HepG2 (cell line): ENCODE data around the gene KCTD16.

ENCODE experiments used
- POLR2A ChIP-seq, 2 experiments: IDR thresholded peaks; 2 replicates each; pipeline ENCODE4 v1.6.1; 2011; ENCODE audit warnings: low read depth in 2 of 2, low read length in 2 of 2, mild to moderate bottlenecking in 1 of 2, moderate library complexity in 1 of 2; ENCODE audit not compliant: insufficient read depth in 1 of 2
- TF ChIP-seq, protein P1 (sequence below): sonication (generic); formaldehyde crosslinking; IDR thresholded peaks from 2 replicates; pipeline ENCODE4 v1.5.0; 2020; ENCODE audit warnings: mild to moderate bottlenecking, missing genetic modification reagents, moderate library complexity

DNA sequence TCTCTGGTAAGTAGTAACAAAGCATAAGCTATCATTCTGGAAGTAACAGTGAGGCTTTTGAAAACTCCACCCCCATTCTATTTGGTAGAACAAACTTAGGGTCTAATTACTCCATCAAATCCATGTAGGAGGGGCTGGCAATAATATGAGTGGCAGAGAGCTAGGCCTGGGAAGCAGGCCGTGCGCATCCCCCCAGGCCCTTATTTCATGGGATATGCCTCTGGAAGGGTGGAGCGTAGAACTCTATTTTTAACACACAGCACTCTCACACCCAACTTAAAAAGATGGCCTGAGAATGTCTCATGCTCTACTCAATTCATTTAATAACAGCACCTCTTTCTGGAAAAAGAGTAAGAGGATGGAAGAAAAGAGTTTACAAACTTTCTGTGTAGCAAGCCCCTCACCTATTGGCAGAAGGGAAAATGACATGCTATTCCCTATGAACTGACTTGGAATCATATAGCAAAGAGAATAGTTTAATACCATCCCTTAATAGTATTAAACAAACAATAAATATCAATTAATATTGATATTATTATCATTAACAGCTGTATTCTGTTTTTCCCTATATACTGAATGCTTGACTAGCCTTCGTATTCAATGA, 233.2 kb downstream of the KCTD16 start:
- TF ChIP-seq, protein P1, sequence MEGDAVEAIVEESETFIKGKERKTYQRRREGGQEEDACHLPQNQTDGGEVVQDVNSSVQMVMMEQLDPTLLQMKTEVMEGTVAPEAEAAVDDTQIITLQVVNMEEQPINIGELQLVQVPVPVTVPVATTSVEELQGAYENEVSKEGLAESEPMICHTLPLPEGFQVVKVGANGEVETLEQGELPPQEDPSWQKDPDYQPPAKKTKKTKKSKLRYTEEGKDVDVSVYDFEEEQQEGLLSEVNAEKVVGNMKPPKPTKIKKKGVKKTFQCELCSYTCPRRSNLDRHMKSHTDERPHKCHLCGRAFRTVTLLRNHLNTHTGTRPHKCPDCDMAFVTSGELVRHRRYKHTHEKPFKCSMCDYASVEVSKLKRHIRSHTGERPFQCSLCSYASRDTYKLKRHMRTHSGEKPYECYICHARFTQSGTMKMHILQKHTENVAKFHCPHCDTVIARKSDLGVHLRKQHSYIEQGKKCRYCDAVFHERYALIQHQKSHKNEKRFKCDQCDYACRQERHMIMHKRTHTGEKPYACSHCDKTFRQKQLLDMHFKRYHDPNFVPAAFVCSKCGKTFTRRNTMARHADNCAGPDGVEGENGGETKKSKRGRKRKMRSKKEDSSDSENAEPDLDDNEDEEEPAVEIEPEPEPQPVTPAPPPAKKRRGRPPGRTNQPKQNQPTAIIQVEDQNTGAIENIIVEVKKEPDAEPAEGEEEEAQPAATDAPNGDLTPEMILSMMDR (CRISPR knock-in tag), result no peak
- TF ChIP-seq POLR2A (IDR thresholded peaks at IDR 0.05; ENCODE audit: insufficient read depth in 1 of 2, low read depth in 2 of 2, low read length in 2 of 2), result no peak
